Karpas-422 (cell line): Measurements from ENCODE around the gene ZNF24. TPM values are rescaled to one million over a fixed set of nuclear protein-coding genes. Genes with fewer than 3 reads are reported as not detected.

ENCODE experiments used
- DNase-seq: peaks from one replicate; pipeline ENCODE4 v3.0.0-alpha.2; 2015
- H2AFZ ChIP-seq: fragments of 200-600 bp; sonication (generic); 2 replicates; pipeline ENCODE4 v1.6.1; 2014; ENCODE audit warnings: antibody characterized with exemption, low read length, mixed read lengths
- H3K27ac ChIP-seq: fragments of 200-600 bp; sonication (generic); 2 replicates; pipeline ENCODE4 v1.5.1; 2014; ENCODE audit warnings: mild to moderate bottlenecking, low read length, moderate library complexity
- H3K27me3 ChIP-seq: fragments of 200-600 bp; sonication (generic); 2 replicates; pipeline ENCODE4 v1.6.1; 2014; ENCODE audit warnings: low read length, mixed read lengths
- H3K36me3 ChIP-seq: fragments of 200-600 bp; sonication (generic); 2 replicates; pipeline ENCODE4 v1.6.1; 2014; ENCODE audit warnings: low read length, mixed read lengths; ENCODE audit not compliant: insufficient read depth
- H3K4me1 ChIP-seq: fragments of 200-600 bp; sonication (generic); 2 replicates; pipeline ENCODE4 v1.6.1; 2014; ENCODE audit warnings: mild to moderate bottlenecking, low read length, mixed read lengths
- H3K4me2 ChIP-seq: fragments of 200-600 bp; sonication (generic); 2 replicates; pipeline ENCODE4 v1.6.1; 2014; ENCODE audit warnings: low read length, low read depth, mild to moderate bottlenecking; ENCODE audit not compliant: poor library complexity, severe bottlenecking
- H3K4me3 ChIP-seq: fragments of 200-600 bp; sonication (generic); 2 replicates; pipeline ENCODE4 v1.5.1; 2014; ENCODE audit warnings: mild to moderate bottlenecking, antibody characterized with exemption, low read length, mixed read lengths
- H3K79me2 ChIP-seq: fragments of 200-600 bp; sonication (generic); 2 replicates; pipeline ENCODE4 v1.6.1; 2014; ENCODE audit warnings: mild to moderate bottlenecking, low read length, mixed read lengths
- H3K9ac ChIP-seq: fragments of 200-600 bp; sonication (generic); 2 replicates; pipeline ENCODE4 v1.6.0; 2014; ENCODE audit warnings: low read length
- H3K9me2 ChIP-seq: fragments of 200-600 bp; sonication (generic), shearing (Covaris generic); replicated peaks from 2 replicates; pipeline ENCODE4 v1.6.0; 2014; ENCODE audit warnings: mild to moderate bottlenecking, low read length, moderate library complexity; ENCODE audit not compliant: insufficient read depth
- H3K9me3 ChIP-seq: fragments of 300-700, 200-600 bp; sonication (generic); 2 replicates; pipeline ENCODE4 v1.6.1; 2014; ENCODE audit warnings: low read length, mixed read lengths
- H4K20me1 ChIP-seq: fragments of 200-600 bp; sonication (generic); 2 replicates; pipeline ENCODE4 v1.6.1; 2014; ENCODE audit warnings: mild to moderate bottlenecking, antibody characterized with exemption, low read length, low read depth; ENCODE audit not compliant: insufficient read depth
- total RNA-seq: library from RNA; depleted of rRNA; stranded (reverse); fragments of >200 nt; shearing (Covaris generic); gene quantifications from 2 replicates; pipeline ENCODE4 v1.2.3, GENCODE V29; 2014; ENCODE audit warnings: low replicate concordance

ZNF24 gene
- total RNA-seq, 1 experiment from 2014 or later: 42.6 TPM

- no peak overlapping the region for H3K27ac ChIP-seq
- no peaks in the 10 kb centered on the region for H4K20me1 ChIP-seq
- H2AFZ ChIP-seq: no peak overlapping the region
- no peaks in the 10 kb centered on the region for H3K27me3 ChIP-seq
- no peak overlapping the region for H3K4me3 ChIP-seq
- H3K9me2 ChIP-seq: no peaks in the 10 kb centered on the region
- H3K4me2 ChIP-seq: no peak overlapping the region
- H3K9me3 ChIP-seq: no peaks in the 10 kb centered on the region
- H3K9ac ChIP-seq: no peak overlapping the region
- H3K79me2 ChIP-seq: no peaks in the 10 kb centered on the region
- H3K4me1 ChIP-seq: no peaks in the 10 kb centered on the region
- H3K36me3 ChIP-seq: no peaks in the 10 kb centered on the region
- DNase-seq: peak; percentile 22
These were observed 24.9 kb upstream of the ZNF24 start for GRCh38 chr18:35369126-35369525.

- Histone ChIP-seq H4K20me1 (no peaks in the 10 kb centered on the region), H2AFZ (no peak overlapping the region)
- DNase-seq: peak; percentile 19
These were observed 24.4 kb upstream of the ZNF24 start for GRCh38 chr18:35368595-35368994.

GRCh38 chr18:35362531-35362930 is 18.3 kb upstream of the ZNF24 start:
- H3K4me3 ChIP-seq: no peak overlapping the region

More at GRCh38 chr18:35368595-35368994, 24.4 kb upstream of the ZNF24 start:
- Histone ChIP-seq H3K27ac (no peak overlapping the region), H3K4me3 (no peak overlapping the region), H3K4me2 (no peak overlapping the region), H3K36me3 (no peaks in the 10 kb centered on the region), H3K27me3 (no peaks in the 10 kb centered on the region), H3K9me2 (no peaks in the 10 kb centered on the region), H3K79me2 (no peaks in the 10 kb centered on the region), H3K9me3 (no peaks in the 10 kb centered on the region), H3K4me1 (no peaks in the 10 kb centered on the region), H3K9ac (no peak overlapping the region)

GRCh38 chr18:35361570-35362321 is 17.5 kb upstream of the ZNF24 start:
- H2AFZ ChIP-seq: no peak overlapping the region
- no peak overlapping the region for H3K27ac ChIP-seq
- no peak for DNase-seq
- no peaks in the 10 kb centered on the region for H3K27me3 ChIP-seq
- no peaks in the 10 kb centered on the region for H3K9me3 ChIP-seq
- no peaks in the 10 kb centered on the region for H4K20me1 ChIP-seq
- no peak overlapping the region for H3K9ac ChIP-seq
- H3K4me2 ChIP-seq: no peak overlapping the region
- H3K9me2 ChIP-seq: no peaks in the 10 kb centered on the region
- no peaks in the 10 kb centered on the region for H3K36me3 ChIP-seq
- H3K79me2 ChIP-seq: no peaks in the 10 kb centered on the region
- H3K4me3 ChIP-seq: no peak overlapping the region
- no peaks in the 10 kb centered on the region for H3K4me1 ChIP-seq

More at GRCh38 chr18:35362531-35362930, 18.3 kb upstream of the ZNF24 start:
- Histone ChIP-seq H3K4me1 (no peaks in the 10 kb centered on the region), H3K9me3 (no peaks in the 10 kb centered on the region), H3K79me2 (no peaks in the 10 kb centered on the region), H2AFZ (no peak overlapping the region), H4K20me1 (no peaks in the 10 kb centered on the region), H3K27me3 (no peaks in the 10 kb centered on the region), H3K4me2 (no peak overlapping the region), H3K9ac (no peak overlapping the region), H3K36me3 (no peaks in the 10 kb centered on the region), H3K27ac (no peak overlapping the region), H3K9me2 (no peaks in the 10 kb centered on the region)
- no peak for DNase-seq

GRCh38 chr18:35355140-35355618 is 11.0 kb upstream of the ZNF24 start:
- no peaks in the 10 kb centered on the region for H3K36me3 ChIP-seq
- H3K27ac ChIP-seq: no peak overlapping the region
- H3K4me3 ChIP-seq: no peak overlapping the region
- no peaks in the 10 kb centered on the region for H3K9me2 ChIP-seq
- peak overlapping the region; percentile 79; the same call in 1 of the 2 replicates for H2AFZ ChIP-seq
- no peaks in the 10 kb centered on the region for H3K79me2 ChIP-seq
- H3K4me1 ChIP-seq: peaks cover 6% of the 10 kb centered on the region
- H4K20me1 ChIP-seq: no peaks in the 10 kb centered on the region
- no peaks in the 10 kb centered on the region for H3K27me3 ChIP-seq
- DNase-seq: peak; percentile 90
- peaks cover 14% of the 10 kb centered on the region for H3K9me3 ChIP-seq
- H3K4me2 ChIP-seq: peak overlapping the region; percentile 22
- no peak overlapping the region for H3K9ac ChIP-seq

- Histone ChIP-seq H4K20me1 (no peaks in the 10 kb centered on the region), H3K36me3 (no peaks in the 10 kb centered on the region), H3K9me2 (no peaks in the 10 kb centered on the region), H3K27me3 (no peaks in the 10 kb centered on the region), H3K4me1 (peaks cover 6% of the 10 kb centered on the region), H3K79me2 (no peaks in the 10 kb centered on the region), H3K9ac (no peak overlapping the region), H3K27ac (no peak overlapping the region), H2AFZ (no peak overlapping the region), H3K9me3 (peaks cover 14% of the 10 kb centered on the region), H3K4me2 (no peak overlapping the region), H3K4me3 (no peak overlapping the region)
- DNase-seq: no peak
These were observed 8.6 kb upstream of the ZNF24 start for GRCh38 chr18:35352778-35353177.

- peaks cover 14% of the 10 kb centered on the region for H3K9me3 ChIP-seq
- H3K4me3 ChIP-seq: no peak overlapping the region
- H3K79me2 ChIP-seq: no peaks in the 10 kb centered on the region
- no peaks in the 10 kb centered on the region for H3K9me2 ChIP-seq
- no peaks in the 10 kb centered on the region for H4K20me1 ChIP-seq
- no peaks in the 10 kb centered on the region for H3K36me3 ChIP-seq
- H3K27me3 ChIP-seq: no peaks in the 10 kb centered on the region
- H2AFZ ChIP-seq: no peak overlapping the region
- H3K4me2 ChIP-seq: no peak overlapping the region
- H3K9ac ChIP-seq: no peak overlapping the region
- DNase-seq: no peak
- no peak overlapping the region for H3K27ac ChIP-seq
- peaks cover 6% of the 10 kb centered on the region for H3K4me1 ChIP-seq
These were observed 8.1 kb upstream of the ZNF24 start for GRCh38 chr18:35352283-35352682.

- Histone ChIP-seq H3K27ac (no peak overlapping the region), H4K20me1 (peaks cover 8% of the 10 kb centered on the region), H3K9me2 (no peaks in the 10 kb centered on the region), H3K4me1 (peaks cover 21% of the 10 kb centered on the region), H3K9ac (no peak overlapping the region), H3K4me2 (no peak overlapping the region), H3K4me3 (no peak overlapping the region), H2AFZ (no peak overlapping the region), H3K79me2 (peaks cover 17% of the 10 kb centered on the region), H3K36me3 (peaks cover 6% of the 10 kb centered on the region), H3K27me3 (no peaks in the 10 kb centered on the region), H3K9me3 (peaks cover 8% of the 10 kb centered on the region)
- DNase-seq: no peak
These were observed 3.8 kb upstream of the ZNF24 start for GRCh38 chr18:35348001-35348400.
